SH-SY5Y (cell line): ENCODE measurements around the gene TMEM201.

Experiments used
- GATA2 ChIP-seq: IDR thresholded peaks from 2 replicates; pipeline ENCODE4 v1.6.1; 2011; ENCODE audit warnings: mild to moderate bottlenecking, low read depth, low read length
- GATA3 ChIP-seq: IDR thresholded peaks from 2 replicates; pipeline ENCODE4 v1.6.1; 2011; ENCODE audit warnings: low read depth, mild to moderate bottlenecking, low read length, moderate library complexity

Gene TMEM201

DNA sequence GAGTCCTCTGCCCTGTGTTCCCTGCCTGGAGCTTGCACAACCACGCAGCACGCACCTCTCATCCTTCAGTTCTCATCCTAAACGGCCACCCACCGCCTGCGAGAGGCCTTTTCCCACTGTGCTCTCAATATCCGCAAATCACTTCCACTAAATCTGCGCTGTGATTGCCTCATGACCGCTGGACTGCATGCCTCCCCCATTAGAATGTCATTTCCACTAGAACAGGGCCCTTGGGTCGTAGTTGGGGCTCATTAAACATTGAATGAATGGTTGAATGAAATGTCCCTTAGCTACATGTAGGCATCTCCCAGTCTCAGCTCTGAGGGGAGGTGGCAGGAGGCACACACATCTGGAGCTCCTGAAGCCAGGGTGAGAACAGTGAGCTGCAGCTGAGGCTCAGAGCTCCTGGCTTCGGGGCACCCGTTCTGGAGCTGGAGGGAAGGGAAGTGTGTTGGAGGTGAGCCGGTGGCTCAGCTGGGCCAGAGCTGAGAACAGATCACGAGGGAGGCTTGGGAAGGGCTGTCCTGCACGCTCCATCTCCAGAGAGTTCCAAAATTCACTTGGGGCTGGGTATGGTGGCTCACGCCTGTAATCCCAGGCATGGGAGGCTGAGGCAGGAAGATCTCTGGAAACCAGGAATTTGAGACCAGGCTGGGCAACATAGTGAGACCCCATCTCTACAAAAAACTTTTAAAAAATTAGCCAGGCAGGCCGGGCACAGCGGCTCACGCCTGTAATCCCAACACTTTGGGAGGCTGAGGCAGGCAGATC, 30.4 kb downstream of the TMEM201 start:
- TF ChIP-seq GATA3 (no peak), GATA2 (no peak)

DNA sequence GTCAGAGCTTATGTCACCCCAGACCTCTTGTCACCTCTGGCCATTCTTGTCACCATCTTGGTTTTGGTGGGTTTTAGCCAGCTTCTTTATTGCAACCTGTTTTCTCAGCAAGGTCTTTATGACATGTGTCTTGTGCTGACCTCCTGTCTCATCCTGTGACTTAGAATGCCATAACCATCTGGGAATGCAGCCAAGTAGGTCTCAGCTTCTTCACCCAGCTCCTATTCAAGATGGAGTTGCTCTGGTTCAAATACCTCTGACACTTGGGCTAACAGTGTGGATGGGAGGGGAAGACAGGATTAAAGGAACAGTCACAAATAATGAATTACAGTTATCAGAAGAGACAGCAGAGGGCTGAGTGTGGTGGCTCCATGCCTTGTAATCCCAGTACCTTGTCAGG, 32.3 kb downstream of the TMEM201 start:
- TF ChIP-seq GATA3 (no peak), GATA2 (no peak)

DNA sequence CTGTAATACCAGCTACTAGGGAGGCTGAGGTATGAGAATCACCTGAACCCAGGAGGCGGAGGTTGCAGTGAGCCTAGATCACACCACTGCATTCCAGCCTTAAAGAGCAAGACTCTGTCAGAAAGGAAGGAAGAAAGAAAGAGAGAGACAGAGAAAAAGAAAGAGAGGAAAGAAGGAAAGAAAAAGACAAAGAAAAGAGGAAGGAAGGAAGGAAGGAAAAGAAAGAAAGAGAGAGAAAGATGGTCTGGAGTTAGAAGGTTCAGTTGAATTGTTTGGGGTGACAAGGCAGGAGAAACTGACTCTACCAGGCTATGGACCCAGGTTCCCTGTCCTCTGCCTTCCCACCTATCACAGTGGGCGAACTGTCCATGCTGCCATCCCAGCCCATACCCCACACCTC, 35.4 kb downstream of the TMEM201 start:
- TF ChIP-seq GATA2 (no peak), GATA3 (no peak)

DNA sequence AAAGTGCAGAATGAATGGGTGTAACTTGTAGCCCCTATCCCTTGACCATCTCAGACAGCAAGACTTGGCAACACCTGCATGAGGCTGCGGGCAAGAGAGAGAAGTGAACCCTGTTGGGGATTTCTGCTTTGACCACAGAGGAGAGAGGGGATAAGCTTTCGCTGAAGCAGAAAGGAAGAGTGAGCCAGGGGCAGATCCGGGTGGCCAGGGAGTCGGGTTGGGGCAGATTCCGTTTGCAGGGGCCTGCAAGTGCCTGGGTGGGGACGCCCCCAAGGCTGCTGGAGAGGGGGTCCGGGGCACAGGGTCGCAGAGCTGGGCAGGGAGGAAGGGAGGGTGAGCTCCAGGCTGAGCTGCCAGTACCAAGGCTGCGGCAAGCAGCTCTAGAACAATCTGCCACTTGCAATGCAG, 37.5 kb downstream of the TMEM201 start:
- TF ChIP-seq GATA3 (no peak), GATA2 (no peak)

- TF ChIP-seq GATA2 (no peak), GATA3 (no peak)
Measured at GRCh38 chr1:9628541-9629444, 40.1 kb downstream of the TMEM201 start.

DNA sequence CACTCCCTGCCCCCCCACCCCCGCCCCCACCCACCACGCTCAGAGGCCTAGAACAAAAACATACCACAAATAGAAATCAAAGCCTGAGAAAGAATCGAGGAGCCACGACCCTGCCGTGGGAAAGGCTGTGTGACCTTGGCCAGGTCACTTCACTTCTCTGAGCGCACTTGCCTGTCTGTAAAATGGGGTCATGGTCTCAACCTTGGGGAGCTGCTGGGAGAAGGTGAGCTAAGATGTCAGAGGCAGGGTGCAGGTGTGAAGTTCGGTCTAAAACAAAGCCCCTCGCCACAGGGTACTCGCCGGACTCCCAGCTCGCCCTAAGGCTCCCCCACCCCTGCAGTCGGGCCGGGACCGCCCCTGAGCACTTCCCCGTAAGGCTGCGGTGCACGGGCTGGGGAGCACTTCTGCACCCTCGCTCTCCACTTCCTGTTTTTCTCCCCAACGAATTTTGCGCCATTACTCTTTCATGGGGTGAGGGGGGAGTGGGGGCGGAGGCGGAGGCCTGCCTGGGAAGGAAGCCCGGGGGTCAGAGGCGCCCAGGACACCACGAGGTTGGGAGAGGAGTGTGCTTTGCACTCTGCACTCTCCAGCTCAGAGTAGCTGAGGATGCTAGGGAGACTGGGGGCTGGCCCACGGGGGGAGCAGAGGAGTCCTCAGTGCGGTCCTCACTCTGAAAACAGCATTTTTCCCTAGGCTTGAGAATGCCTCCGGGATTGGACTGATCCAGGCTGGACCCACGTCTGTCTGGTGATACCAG, 40.9 kb downstream of the TMEM201 start:
- TF ChIP-seq GATA2 (no peak), GATA3 (no peak)

DNA sequence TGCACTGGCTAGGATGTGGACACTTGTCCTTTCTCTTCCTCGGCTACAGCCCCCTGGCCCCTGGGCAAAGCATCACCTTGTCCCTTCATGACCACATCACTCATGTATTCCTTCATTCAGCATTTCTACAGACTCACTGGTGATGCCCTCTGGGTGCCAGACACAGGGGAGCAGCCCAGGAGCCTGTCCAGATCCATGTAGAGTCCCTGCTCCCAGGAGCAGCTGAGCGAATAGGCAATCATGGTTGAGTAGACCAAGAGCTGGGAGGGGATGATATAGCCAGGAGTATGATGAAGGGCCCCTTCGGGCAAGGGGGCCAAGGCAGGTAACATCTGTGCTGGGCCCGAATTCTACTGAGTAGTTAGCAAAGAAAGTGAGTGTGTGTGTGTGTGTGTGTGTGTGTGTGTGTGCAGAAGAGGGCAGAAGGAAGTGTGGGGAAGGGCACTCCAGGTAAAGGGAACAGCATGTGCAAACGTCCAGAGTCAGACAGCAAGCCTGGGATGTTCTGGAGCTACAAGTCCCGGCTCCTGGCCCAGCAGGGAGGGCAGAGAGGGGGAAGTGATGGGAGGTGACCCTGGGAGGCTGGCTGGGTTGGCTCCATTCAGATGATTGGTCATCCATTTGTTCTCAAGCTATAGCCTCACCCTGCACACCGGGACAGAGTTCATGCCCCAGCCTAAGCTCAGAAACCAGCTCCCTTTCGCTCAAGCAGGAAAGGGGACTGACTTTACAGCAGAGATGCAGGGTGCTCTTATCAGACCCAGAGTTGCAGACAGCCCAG, 41.8 kb downstream of the TMEM201 start:
- no peak for TF ChIP-seq GATA2
- no peak for TF ChIP-seq GATA3

GRCh38 chr1:9631613-9632012, 42.9 kb downstream of the TMEM201 start:
- TF ChIP-seq GATA2 (no peak), GATA3 (no peak)

DNA sequence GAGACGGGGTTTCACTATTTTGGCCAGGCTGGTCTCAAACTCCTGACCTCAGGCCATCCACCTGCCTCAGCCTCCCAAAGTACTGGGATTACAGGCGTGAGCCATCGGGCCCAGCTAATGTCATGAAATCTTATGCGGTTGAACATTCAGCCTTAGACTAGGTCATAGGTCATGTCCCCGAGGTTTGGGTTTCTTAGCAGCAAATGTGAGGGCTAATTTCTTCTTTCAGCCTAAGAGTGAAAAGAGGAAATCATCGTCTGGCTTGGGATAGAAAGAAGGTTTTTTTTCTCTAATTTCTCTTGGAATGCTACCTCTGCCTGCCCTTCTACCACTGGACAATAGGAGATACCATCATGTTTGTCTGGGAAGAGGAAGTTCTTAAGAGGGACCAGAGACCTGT, 44.8 kb downstream of the TMEM201 start:
- TF ChIP-seq GATA2 (no peak), GATA3 (no peak)

DNA sequence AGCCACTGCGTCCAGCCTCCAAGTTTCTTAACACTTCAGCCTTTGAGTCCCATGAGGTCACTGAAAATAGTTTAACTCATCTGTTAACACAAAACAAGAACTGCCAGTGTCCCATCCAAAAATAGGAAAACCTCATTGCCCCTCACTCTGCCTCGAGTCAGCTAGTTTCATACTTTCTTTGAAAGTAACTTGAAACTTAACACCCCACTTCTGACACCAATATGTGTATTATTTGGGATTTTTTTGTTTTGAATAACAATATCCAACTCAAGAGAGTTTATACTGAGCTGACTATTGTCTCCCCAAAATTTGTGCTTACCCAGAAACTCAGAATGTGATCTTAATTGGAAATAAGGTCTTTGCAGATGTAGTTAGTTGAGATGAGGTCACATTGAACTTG, 45.9 kb downstream of the TMEM201 start:
- TF ChIP-seq GATA2 (no peak), GATA3 (no peak)

DNA sequence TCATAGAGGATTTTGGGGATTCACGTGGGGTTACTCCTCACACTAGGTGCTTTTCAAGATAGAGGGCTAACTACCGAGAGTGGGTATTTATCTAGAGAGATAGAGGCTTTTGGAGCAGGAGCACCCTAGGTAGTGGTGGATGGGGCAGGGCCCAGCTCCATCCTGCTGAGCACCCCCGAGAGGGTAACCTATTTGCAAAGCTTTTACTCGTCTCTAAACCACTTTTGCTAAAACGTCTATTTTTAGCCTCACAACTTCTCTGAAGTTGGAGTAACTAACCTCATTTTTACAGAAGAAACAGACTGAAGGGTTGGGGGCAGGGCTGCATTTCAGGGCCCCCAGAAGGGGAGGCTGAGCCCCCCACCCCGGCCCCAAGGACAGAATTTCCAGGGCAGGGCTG, 50.5 kb downstream of the TMEM201 start:
- TF ChIP-seq GATA2 (no peak), GATA3 (no peak)

DNA sequence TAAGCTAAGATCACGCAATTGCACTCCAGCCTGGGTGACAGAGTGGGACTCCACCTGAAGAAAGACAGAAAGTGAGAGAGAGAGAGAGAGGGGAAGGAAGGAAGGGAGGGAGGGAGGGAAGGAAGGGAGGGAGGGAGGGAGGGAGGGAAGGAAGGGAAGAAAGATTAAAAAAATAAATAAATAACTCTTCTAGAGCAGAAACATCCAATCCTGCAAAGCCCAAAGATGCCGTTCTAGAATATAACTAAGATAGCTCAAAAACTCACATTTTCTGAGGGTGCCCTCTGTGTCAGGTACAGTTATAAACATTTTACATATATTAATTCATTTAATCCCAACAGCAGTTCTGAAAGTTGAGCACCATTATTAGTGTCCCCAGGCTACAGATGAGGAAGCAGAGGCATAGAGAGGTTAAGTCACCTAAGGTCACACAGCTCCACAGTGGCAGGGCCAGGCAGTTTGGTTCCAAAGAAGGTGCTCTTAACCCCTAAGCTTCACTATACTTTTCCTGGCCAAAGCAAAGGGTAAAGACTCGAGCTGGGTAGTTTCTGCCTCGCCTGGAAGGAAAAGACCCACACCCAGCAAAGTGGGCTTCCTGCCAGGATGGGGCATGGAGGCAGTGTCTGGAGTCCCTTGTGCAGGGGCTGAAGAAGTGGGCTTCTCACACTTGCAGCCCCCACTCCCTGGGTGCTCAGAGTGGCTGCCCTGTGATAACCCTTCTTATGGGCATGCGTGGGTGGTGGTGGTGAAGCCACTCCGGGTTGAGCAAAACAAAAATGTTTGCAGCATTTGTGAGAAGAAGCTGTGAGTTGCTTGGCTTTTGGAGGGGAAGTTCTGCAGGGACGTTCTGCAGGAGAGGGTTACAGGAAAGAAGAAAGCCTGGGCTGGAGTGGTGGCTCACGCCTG, 54.9 kb downstream of the TMEM201 start:
- TF ChIP-seq GATA3, result no peak
- TF ChIP-seq GATA2, result no peak

DNA sequence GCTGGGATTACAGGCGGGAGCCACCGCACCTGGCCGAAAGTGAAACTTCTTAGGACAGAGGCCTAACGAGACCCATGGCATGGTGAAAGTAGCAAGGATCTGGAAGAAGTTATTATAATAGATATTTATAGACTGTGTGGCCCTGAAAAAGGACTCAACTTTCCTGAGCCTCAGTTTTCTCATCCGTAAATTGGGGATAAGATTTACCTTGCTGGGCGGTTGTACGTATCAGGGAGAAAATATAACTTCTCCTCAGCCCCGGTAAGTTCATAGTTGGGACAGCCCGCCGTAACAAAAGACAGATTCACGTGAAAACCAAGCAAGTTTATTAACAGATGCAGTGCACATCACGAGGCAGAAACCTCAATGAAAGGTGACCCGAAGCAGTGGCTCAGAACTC, 57.3 kb downstream of the TMEM201 start:
- TF ChIP-seq GATA3, result no peak
- no peak for TF ChIP-seq GATA2
